ENCODE measurements around the gene ANKS3.

Gene ANKS3

GRCh38 chr16:4695473-4696171 is 38.4 kb downstream of the ANKS3 start:
- no peak for DNase-seq

DNA sequence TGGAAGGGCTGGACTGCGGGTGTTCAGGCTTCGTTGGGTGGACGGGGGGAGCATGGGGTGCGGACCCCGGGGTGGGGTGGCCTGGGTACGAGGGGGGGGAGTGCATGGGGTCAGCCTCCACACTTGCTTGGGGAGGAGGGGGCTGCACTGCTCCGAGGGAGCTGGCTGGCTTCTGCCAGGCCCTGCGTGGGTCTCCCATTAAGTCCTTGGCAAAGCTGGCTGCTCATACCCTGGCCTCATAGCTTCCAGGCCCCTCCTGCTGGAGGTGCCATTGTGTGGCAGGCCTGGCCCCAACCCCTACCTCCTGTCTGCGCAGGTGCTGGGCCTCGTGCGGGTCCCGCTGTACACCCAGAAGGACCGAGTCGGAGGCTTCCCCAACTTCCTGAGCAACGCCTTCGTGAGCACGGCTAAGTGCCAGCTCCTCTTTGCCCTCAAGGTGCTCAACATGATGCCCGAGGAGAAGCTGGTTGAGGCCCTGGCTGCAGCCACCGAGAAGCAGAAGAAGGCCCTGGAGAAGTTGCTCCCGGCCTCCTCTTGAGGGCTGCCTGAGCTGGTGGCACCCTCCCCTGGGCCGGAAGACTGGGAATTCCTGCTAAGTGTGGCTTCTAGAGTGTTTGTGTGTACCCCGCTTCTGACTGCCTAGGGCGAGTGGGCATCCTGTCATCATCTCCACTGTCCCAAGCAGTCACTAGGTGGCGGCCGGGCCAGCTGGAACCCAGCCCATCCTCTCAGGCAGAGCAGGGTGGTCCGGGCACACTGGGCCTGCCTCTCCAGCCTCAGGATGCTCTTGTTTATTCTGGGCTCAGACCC is 39.2 kb downstream of the ANKS3 start:
- DNase-seq, result no peak

DNA sequence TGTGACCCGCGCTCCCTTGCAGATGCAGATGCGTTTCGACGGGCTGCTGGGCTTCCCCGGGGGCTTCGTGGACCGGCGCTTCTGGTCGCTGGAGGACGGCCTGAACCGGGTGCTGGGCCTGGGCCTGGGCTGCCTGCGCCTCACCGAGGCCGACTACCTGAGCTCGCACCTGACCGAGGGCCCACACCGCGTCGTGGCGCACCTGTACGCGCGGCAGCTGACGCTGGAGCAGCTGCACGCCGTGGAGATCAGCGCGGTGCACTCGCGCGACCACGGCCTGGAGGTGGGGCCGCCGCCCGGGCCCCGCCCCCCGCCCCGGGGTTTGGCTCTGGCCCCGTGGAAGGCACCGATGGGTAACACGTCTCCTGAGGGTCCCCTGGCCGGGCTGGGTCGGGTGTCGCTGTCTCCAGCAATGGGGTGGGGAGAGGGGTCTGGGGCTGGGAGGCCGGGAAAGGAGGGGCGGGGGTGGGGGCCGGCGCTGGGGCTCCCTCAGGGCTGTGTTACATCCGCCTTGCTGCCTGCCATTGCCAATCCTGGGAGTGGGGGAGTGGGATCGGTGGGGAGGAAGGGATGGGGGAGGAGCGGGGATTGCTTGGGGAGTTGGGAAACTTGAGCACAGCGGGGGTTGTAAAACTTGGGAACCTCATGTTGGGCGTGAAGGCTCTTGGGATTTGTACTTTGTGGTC is 40.0 kb downstream of the ANKS3 start:
- peak; percentile 40 to 50 for DNase-seq

- DNase-seq, result peak; percentile 94 to 96
Observed at GRCh38 chr16:4693296-4693955, 40.6 kb downstream of the ANKS3 start, which contains the start of gene NUDT16L1. NUDT16L1 (plus strand) TSS chr16:4693562; CDS start chr16:4693727, 165 bp downstream.

- DNase-seq, result no peak
Observed at GRCh38 chr16:4692460-4693295, 41.4 kb downstream of the ANKS3 start.

DNA sequence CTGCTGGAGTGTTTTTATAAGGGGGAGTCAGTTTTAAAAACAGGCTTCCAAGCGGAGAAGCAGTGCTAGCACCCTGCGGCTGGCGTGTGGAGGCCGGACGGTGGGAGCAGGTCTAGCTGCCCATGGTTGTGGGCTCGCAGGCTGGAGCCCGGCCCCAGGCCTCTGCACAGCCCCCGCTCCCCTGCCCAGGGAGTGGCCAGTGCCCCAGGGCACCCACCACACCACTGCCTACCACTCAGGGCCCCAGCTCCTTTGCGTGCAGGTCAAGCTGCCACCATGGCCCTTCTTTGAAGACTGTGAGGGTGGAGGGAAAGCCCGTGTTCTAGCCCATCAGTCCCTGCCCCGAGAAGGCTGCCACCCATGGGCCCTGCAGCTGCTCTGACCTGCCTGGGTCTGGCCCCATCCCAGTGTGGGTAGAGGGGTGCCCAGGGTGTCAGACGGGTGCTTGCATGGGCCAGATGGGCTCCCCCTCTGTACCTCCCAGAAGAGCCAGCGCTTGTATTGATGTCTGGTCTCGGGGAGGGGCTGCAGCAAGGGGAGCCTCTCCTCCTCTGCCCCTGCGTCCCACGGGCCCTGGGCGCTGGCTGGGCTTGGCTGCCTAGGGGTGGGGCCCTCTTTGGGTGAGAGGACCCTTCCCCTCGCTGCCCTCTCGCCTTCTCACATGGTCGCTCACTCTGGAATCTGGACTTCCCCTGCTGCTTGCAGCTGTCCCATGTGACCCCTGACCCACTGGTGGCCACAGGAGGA is 42.2 kb downstream of the ANKS3 start:
- DNase-seq, result no peak

- DNase-seq, result no peak
Observed at GRCh38 chr16:4690946-4691665, 43.0 kb downstream of the ANKS3 start.

- DNase-seq, result no peak
Observed at GRCh38 chr16:4689864-4690704, 44.0 kb downstream of the ANKS3 start.

- no peak for DNase-seq
Observed at GRCh38 chr16:4689091-4689671, 44.9 kb downstream of the ANKS3 start.

DNA sequence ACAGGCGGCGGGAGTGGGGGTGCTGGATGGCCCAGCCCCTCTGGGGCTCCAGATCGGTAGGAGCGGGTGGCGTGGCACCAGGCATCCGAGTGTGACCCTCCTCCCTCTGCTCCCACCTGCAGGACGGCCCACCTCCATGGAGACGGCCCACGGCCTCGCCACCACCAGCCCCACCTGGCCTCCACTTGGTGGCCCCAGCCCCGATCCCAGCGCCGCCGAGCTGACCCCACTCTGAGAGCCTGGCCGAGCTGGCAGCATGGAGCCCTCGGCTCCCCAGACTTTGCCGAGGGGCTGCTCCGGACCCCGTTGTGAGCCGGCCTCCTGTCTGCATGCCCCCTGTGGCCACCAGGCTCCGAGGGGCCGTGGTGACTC is 45.4 kb downstream of the ANKS3 start:
- DNase-seq, result no peak

- no peak for DNase-seq
Observed at GRCh38 chr16:4687946-4688673, 46.0 kb downstream of the ANKS3 start.

- DNase-seq, result no peak
Observed at GRCh38 chr16:4687416-4687815, 46.7 kb downstream of the ANKS3 start.

GRCh38 chr16:4686497-4687210 is 47.4 kb downstream of the ANKS3 start:
- DNase-seq, result no peak

DNA sequence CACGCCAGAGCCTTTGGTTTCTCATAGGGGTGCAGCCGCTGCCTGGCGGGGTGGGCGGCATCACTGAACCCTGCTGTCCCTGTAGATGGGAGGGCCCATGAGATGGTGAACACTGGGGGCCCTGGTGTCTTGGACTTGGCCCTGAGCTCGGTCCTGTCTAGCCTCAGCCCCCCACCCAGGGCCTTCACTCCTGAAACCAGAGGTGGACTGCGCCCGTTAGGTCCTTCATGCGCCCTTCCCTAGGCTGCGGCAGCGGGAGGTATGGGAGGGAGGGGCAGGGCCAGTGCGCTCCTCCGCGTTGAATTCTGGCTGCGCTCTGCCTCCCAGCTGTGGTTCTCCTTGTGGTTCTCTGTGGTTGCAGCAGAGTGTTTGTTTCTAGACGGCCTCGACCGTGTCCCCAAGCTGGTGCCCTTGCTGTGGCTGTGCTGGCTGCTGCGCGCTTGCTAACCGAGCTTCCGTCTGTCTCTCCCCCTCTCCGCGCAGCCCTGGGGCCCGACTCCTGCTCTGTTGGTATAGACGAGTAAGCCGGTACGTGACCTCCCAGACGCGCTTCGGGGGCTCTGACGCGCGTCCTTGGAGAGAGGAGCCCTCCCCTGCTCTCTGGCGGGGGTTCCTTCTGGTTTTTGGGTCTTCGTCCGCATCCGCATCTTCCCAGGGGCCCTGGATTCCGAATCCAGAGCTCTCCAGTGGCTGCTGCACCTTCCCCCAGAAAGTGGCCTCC is 48.1 kb downstream of the ANKS3 start:
- DNase-seq, result no peak

GRCh38 chr16:4685292-4685691 is 48.8 kb downstream of the ANKS3 start:
- DNase-seq, result no peak

GRCh38 chr16:4684763-4685162 is 49.3 kb downstream of the ANKS3 start:
- DNase-seq, result no peak

GRCh38 chr16:4684058-4684715 is 49.9 kb downstream of the ANKS3 start:
- DNase-seq, result no peak

Measured in activated CD4-positive, alpha-beta T cell treated with anti-CD3 and anti-CD28 coated beads, Interleukin-2, amount 50 U/mL, for 48 hours (primary cell).